ENCODE results near the gene DSCAM. TPM values are rescaled to one million over a fixed set of nuclear protein-coding genes. Genes with fewer than 3 reads are reported as not detected.

The DSCAM gene
- polyA plus RNA-seq, 3 donors: not detected

DNA sequence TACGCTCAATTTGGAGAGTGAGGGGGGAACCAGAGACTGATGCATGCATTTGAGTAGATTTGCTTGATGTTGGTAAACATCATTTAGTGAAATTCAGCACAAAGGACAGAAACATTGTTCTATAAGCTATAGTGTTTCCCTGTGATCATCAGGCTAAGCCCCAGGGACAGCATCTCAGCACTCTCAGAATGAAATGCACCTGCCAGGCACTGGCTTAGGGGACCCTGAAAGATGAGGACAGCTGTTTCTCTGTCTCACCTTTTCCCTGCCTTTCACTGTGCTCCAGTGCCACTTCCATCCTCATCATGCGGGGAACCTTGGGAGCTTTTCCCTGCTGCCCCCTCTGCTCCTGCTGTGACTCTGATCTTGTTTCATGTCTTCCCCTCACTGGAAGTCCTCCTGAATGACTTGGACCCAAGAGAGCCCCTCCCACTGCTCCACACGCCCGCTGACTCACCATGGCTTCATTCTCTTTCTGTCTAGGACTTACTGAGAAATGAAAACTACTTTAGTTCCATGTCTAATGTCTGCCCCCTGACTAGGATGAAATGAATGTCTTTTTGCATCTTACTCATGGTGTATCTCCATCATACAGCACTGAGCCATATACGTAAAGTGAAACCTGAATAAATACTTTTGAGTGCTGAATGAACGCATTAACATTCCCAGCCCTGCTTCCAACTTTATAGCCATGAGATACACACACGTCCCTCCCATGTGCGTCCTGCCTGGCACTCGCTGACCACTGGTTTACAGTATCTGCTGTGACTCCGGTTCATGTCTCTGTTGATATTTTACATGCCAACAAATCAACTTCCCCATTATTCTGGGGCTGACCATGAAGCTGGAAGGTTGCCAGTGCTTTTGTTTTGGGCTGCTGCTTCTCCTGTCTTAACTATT, 797.7 kb downstream of the DSCAM start:
- 30% methylated on average over 6 of the region's 10 CpGs for WGBS (ENCODE audit: insufficient coverage)
- Histone ChIP-seq H3K4me1 (ENCODE audit: control insufficient read depth in 1 of 2, insufficient read depth in 2 of 2, low read length in 2 of 2) (no peaks in the 10 kb centered on the region), H4K20me1 (ENCODE audit: insufficient read depth, low read length) (no peaks in the 10 kb centered on the region), H3K9ac (ENCODE audit: insufficient read depth, low read length, poor library complexity, severe bottlenecking) (no peak overlapping the region), H3K4me3 (replicated peaks in 1 of 3; ENCODE audit: low read depth in 2 of 3, low read length in 3 of 3) (no peak overlapping the region), H2AFZ (ENCODE audit: insufficient read depth, low read depth, low read length, poor library complexity, severe bottlenecking) (no peak overlapping the region), H3K27ac (ENCODE audit: low read depth in 1 of 2, low read length in 2 of 2) (no peak overlapping the region), H3K4me2 (replicated peaks; ENCODE audit: extremely low read depth, low read length, poor library complexity, severe bottlenecking) (no peak overlapping the region), H3K27me3 (ENCODE audit: control insufficient read depth in 2 of 2, insufficient read depth in 2 of 2, low read length in 2 of 2) (no peaks in the 10 kb centered on the region), H3K9me3 (replicated peaks in 1 of 2; ENCODE audit: control insufficient read depth in 1 of 2, insufficient read depth in 1 of 2, low read length in 2 of 2) (no peaks in the 10 kb centered on the region), H3K36me3 (replicated peaks in 1 of 2; ENCODE audit: control insufficient read depth in 1 of 2, insufficient read depth in 2 of 2, low read length in 2 of 2) (no peaks in the 10 kb centered on the region), H3K79me2 (ENCODE audit: insufficient read depth, low read length) (no peaks in the 10 kb centered on the region)
- Mint-ChIP-seq H3K36me3 (no peaks in the 10 kb centered on the region), H3K27ac (no peak overlapping the region), H3K27me3 (ENCODE audit: low read depth in 3 of 3) (peaks cover 0 to 3% (median 3%) of the 10 kb centered on the region in 3 donors), H3K4me3 (peak overlapping the region in 1 of 2 donors; percentile 17), H3K4me1 (peaks cover 2% of the 10 kb centered on the region), H3K9me3 (peaks cover 0 to 3% (median 0%) of the 10 kb centered on the region in 7 donors)
- TF ChIP-seq, protein P1, sequence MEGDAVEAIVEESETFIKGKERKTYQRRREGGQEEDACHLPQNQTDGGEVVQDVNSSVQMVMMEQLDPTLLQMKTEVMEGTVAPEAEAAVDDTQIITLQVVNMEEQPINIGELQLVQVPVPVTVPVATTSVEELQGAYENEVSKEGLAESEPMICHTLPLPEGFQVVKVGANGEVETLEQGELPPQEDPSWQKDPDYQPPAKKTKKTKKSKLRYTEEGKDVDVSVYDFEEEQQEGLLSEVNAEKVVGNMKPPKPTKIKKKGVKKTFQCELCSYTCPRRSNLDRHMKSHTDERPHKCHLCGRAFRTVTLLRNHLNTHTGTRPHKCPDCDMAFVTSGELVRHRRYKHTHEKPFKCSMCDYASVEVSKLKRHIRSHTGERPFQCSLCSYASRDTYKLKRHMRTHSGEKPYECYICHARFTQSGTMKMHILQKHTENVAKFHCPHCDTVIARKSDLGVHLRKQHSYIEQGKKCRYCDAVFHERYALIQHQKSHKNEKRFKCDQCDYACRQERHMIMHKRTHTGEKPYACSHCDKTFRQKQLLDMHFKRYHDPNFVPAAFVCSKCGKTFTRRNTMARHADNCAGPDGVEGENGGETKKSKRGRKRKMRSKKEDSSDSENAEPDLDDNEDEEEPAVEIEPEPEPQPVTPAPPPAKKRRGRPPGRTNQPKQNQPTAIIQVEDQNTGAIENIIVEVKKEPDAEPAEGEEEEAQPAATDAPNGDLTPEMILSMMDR (IDR thresholded peaks at IDR 0.05): no peak
- intact Hi-C loops (cut with micrococcal nuclease): no loop called here
- no peak for DNase-seq

DNA sequence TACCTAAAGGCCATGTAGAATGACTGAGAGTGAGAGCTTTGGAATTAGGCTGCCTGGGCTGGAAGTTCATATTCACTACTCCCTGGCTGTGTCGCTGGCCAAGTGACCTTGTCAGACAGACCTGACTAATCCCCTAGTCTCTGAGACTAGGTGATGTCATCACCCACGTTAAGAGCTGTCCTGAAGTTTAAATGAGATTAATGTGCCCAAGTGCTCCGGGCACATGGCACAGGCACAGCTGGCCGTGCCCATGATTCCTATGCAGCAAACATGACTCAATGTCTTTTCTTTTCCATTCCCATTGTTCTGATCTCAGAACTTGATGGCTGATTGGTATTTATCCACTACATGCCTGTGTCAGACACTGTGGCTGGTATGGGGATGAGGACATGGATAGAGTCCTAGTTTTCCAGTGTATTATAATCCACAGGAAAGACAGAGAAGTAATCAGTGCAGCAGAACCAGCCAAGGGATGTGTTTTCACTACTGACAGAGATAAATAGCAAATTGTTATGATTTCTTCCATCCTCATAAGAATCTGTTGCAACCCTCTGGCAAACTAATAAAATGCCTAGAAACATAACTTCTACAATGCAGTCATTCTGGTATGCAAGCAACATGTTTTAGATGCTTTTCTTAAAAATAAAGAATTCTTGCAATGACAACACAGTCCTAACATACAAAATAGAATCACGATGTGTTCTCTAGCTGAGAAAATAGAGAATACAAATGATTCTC, 798.8 kb downstream of the DSCAM start:
- DNase-seq: no peak
- H3K9me3 ChIP-seq (replicated peaks in 1 of 2; ENCODE audit: control insufficient read depth in 1 of 2, insufficient read depth in 1 of 2, low read length in 2 of 2): no peaks in the 10 kb centered on the region
- no peaks in the 10 kb centered on the region for H3K4me1 ChIP-seq (ENCODE audit: control insufficient read depth in 1 of 2, insufficient read depth in 2 of 2, low read length in 2 of 2)
- Mint-ChIP-seq H3K4me3 (no peak overlapping the region), H3K36me3 (no peaks in the 10 kb centered on the region), H3K9me3 (peaks cover 0 to 4% (median 1%) of the 10 kb centered on the region in 7 donors), H3K4me1 (peaks cover 2% of the 10 kb centered on the region), H3K27ac (no peak overlapping the region), H3K27me3 (ENCODE audit: low read depth in 3 of 3) (peaks cover 0 to 3% (median 3%) of the 10 kb centered on the region in 3 donors)
- H3K4me3 ChIP-seq (replicated peaks in 1 of 3; ENCODE audit: low read depth in 2 of 3, low read length in 3 of 3): no peak overlapping the region
- TF ChIP-seq, protein P1 (IDR thresholded peaks at IDR 0.05): no peak
- no peaks in the 10 kb centered on the region for H3K79me2 ChIP-seq (ENCODE audit: insufficient read depth, low read length)
- H3K36me3 ChIP-seq (replicated peaks in 1 of 2; ENCODE audit: control insufficient read depth in 1 of 2, insufficient read depth in 2 of 2, low read length in 2 of 2): no peaks in the 10 kb centered on the region
- intact Hi-C loops (cut with micrococcal nuclease): no loop called here
- no peak overlapping the region for H3K4me2 ChIP-seq (replicated peaks; ENCODE audit: extremely low read depth, low read length, poor library complexity, severe bottlenecking)
- WGBS (ENCODE audit: insufficient coverage): 79% methylated on average over 3 of the region's 5 CpGs
- no peak overlapping the region for H3K9ac ChIP-seq (ENCODE audit: insufficient read depth, low read length, poor library complexity, severe bottlenecking)
- no peaks in the 10 kb centered on the region for H3K27me3 ChIP-seq (ENCODE audit: control insufficient read depth in 2 of 2, insufficient read depth in 2 of 2, low read length in 2 of 2)
- no peaks in the 10 kb centered on the region for H4K20me1 ChIP-seq (ENCODE audit: insufficient read depth, low read length)
- no peak overlapping the region for H2AFZ ChIP-seq (ENCODE audit: insufficient read depth, low read depth, low read length, poor library complexity, severe bottlenecking)
- no peak overlapping the region for H3K27ac ChIP-seq (ENCODE audit: low read depth in 1 of 2, low read length in 2 of 2)
